Fibroblast of pulmonary artery (primary cell): Measurements from ENCODE around the gene PAX3.

Source experiments
- DNase-seq: peaks from one replicate; pipeline ENCODE4 v3.0.0-alpha.2; 2010; ENCODE audit warnings: low read depth
- H3K4me3 ChIP-seq: replicated peaks from 2 replicates; pipeline ENCODE4 v1.5.1; 2011; ENCODE audit warnings: low read depth, mild to moderate bottlenecking, control low read depth, low read length, moderate library complexity
- CTCF ChIP-seq: IDR thresholded peaks from 2 replicates; pipeline ENCODE4 v1.5.1; 2011; ENCODE audit warnings: mild to moderate bottlenecking, control low read depth, low read length, inconsistent platforms; ENCODE audit errors: missing control alignments

Gene PAX3

GRCh38 chr2:222239091-222239490 is 59.7 kb downstream of the PAX3 start:
- H3K4me3 ChIP-seq: no peak overlapping the region
- TF ChIP-seq CTCF: no peak
- no peak for DNase-seq

GRCh38 chr2:222238072-222238471 is 60.7 kb downstream of the PAX3 start:
- no peak for TF ChIP-seq CTCF
- DNase-seq: no peak
- no peak overlapping the region for H3K4me3 ChIP-seq

- TF ChIP-seq CTCF: no peak
- no peak overlapping the region for H3K4me3 ChIP-seq
- DNase-seq: no peak
Measured at GRCh38 chr2:222232839-222233238, 66.0 kb downstream of the PAX3 start.

GRCh38 chr2:222232372-222232771 is 66.4 kb downstream of the PAX3 start:
- DNase-seq: no peak
- TF ChIP-seq CTCF: no peak
- no peak overlapping the region for H3K4me3 ChIP-seq

GRCh38 chr2:222228054-222228453 is 70.7 kb downstream of the PAX3 start:
- no peak for DNase-seq
- no peak for TF ChIP-seq CTCF
- no peak overlapping the region for H3K4me3 ChIP-seq

- DNase-seq: no peak
- no peak for TF ChIP-seq CTCF
- no peak overlapping the region for H3K4me3 ChIP-seq
Measured at GRCh38 chr2:222218786-222219185, 80.0 kb downstream of the PAX3 start.

- H3K4me3 ChIP-seq: no peak overlapping the region
- TF ChIP-seq CTCF: no peak
- no peak for DNase-seq
Measured at GRCh38 chr2:222217712-222218111, 81.1 kb downstream of the PAX3 start.
